Measurements from ENCODE around the gene WDR64. TPM values are rescaled to one million over a fixed set of nuclear protein-coding genes. Genes with fewer than 3 reads are reported as not detected.
"Not testable (repeated sequence)": the region's sequence is repeated elsewhere in the genome, so short reads cannot be mapped to it uniquely, and the experiment has no call there.

Gene WDR64
- total RNA-seq, 1 experiment from 2014 or later: not detected

GRCh38 chr1:241679404-241679803 is 27.3 kb downstream of the WDR64 start:
- intact Hi-C loops (cut with micrococcal nuclease; ENCODE audit: unreplicated experiment): no loop called here
- H3K9me3 ChIP-seq (ENCODE audit: low read depth, low read length, poor library complexity, severe bottlenecking): no peaks in the 10 kb centered on the region
- ChIA-PET POLR2A (ENCODE audit: low non-redundant PET) (no interaction called here), CTCF (no interaction called here)
- peaks cover 8% of the 10 kb centered on the region for H3K4me1 ChIP-seq (ENCODE audit: insufficient read depth, low read length, poor library complexity, severe bottlenecking)
- TF ChIP-seq EZH2 (IDR thresholded peaks at IDR 0.05; ENCODE audit: borderline replicate concordance, low read depth, low read length, poor library complexity, severe bottlenecking) (no peak), CTCF (conservative IDR thresholded peaks at IDR 0.05; ENCODE audit: low read depth, low read length) (no peak)
- H3K4me3 ChIP-seq (ENCODE audit: low read depth, low read length, poor library complexity, severe bottlenecking): no peak overlapping the region
- H3K27ac ChIP-seq (ENCODE audit: low read depth, low read length, poor library complexity, severe bottlenecking): no peak overlapping the region
- no peak for DNase-seq (ENCODE audit: low spot score)
- H3K27me3 ChIP-seq (replicated peaks; ENCODE audit: insufficient read depth, low read depth, low read length, poor library complexity): no peaks in the 10 kb centered on the region
- no peaks in the 10 kb centered on the region for H3K36me3 ChIP-seq (ENCODE audit: insufficient read depth, low read length, poor library complexity, severe bottlenecking)
- BruUV-seq (replicated peaks): no TSS peak

GRCh38 chr1:241679961-241680360 is 27.9 kb downstream of the WDR64 start:
- peak; percentile 41 for DNase-seq (ENCODE audit: low spot score)
- CTCF ChIA-PET: no interaction called here
- H3K4me1 ChIP-seq (ENCODE audit: insufficient read depth, low read length, poor library complexity, severe bottlenecking): peaks cover 8% of the 10 kb centered on the region
- no peak for TF ChIP-seq EZH2 (IDR thresholded peaks at IDR 0.05; ENCODE audit: borderline replicate concordance, low read depth, low read length, poor library complexity, severe bottlenecking)
- no peak for TF ChIP-seq CTCF (conservative IDR thresholded peaks at IDR 0.05; ENCODE audit: low read depth, low read length)
- H3K27me3 ChIP-seq (replicated peaks; ENCODE audit: insufficient read depth, low read depth, low read length, poor library complexity): no peaks in the 10 kb centered on the region
- no peak overlapping the region for H3K4me3 ChIP-seq (ENCODE audit: low read depth, low read length, poor library complexity, severe bottlenecking)
- H3K9me3 ChIP-seq (ENCODE audit: low read depth, low read length, poor library complexity, severe bottlenecking): no peaks in the 10 kb centered on the region
- POLR2A ChIA-PET (ENCODE audit: low non-redundant PET): no interaction called here
- no peak overlapping the region for H3K27ac ChIP-seq (ENCODE audit: low read depth, low read length, poor library complexity, severe bottlenecking)
- intact Hi-C loops (cut with micrococcal nuclease; ENCODE audit: unreplicated experiment): no loop called here
- BruUV-seq (replicated peaks): no TSS peak
- H3K36me3 ChIP-seq (ENCODE audit: insufficient read depth, low read length, poor library complexity, severe bottlenecking): no peaks in the 10 kb centered on the region

GRCh38 chr1:241681861-241682448 is 29.9 kb downstream of the WDR64 start:
- intact Hi-C loops (cut with micrococcal nuclease; ENCODE audit: unreplicated experiment); BruUV-seq (replicated peaks); H3K9me3 ChIP-seq (ENCODE audit: low read depth, low read length, poor library complexity, severe bottlenecking); H3K27me3 ChIP-seq (replicated peaks; ENCODE audit: insufficient read depth, low read depth, low read length, poor library complexity); DNase-seq (ENCODE audit: low spot score); H3K4me3 ChIP-seq (ENCODE audit: low read depth, low read length, poor library complexity, severe bottlenecking); H3K27ac ChIP-seq (ENCODE audit: low read depth, low read length, poor library complexity, severe bottlenecking); H3K4me1 ChIP-seq (ENCODE audit: insufficient read depth, low read length, poor library complexity, severe bottlenecking); H3K36me3 ChIP-seq (ENCODE audit: insufficient read depth, low read length, poor library complexity, severe bottlenecking); POLR2A ChIA-PET (ENCODE audit: low non-redundant PET); CTCF ChIA-PET: not testable (repeated sequence)

GRCh38 chr1:241682921-241683320 is 30.8 kb downstream of the WDR64 start:
- TF ChIP-seq CTCF (conservative IDR thresholded peaks at IDR 0.05; ENCODE audit: low read depth, low read length) (no peak), EZH2 (IDR thresholded peaks at IDR 0.05; ENCODE audit: borderline replicate concordance, low read depth, low read length, poor library complexity, severe bottlenecking) (no peak)
- no peaks in the 10 kb centered on the region for H3K9me3 ChIP-seq (ENCODE audit: low read depth, low read length, poor library complexity, severe bottlenecking)
- ChIA-PET CTCF (no interaction called here), POLR2A (ENCODE audit: low non-redundant PET) (no interaction called here)
- H3K27me3 ChIP-seq (replicated peaks; ENCODE audit: insufficient read depth, low read depth, low read length, poor library complexity): no peaks in the 10 kb centered on the region
- DNase-seq (ENCODE audit: low spot score): no peak
- no peak overlapping the region for H3K4me3 ChIP-seq (ENCODE audit: low read depth, low read length, poor library complexity, severe bottlenecking)
- intact Hi-C loops (cut with micrococcal nuclease; ENCODE audit: unreplicated experiment): no loop called here
- H3K4me1 ChIP-seq (ENCODE audit: insufficient read depth, low read length, poor library complexity, severe bottlenecking): peaks cover 8% of the 10 kb centered on the region
- no peaks in the 10 kb centered on the region for H3K36me3 ChIP-seq (ENCODE audit: insufficient read depth, low read length, poor library complexity, severe bottlenecking)
- no TSS peak for BruUV-seq (replicated peaks)
- H3K27ac ChIP-seq (ENCODE audit: low read depth, low read length, poor library complexity, severe bottlenecking): no peak overlapping the region

Data from A673 (cell line).